Esophagus squamous epithelium (tissue), 5 donors: ENCODE measurements around the gene DLG2. TPM values are rescaled to one million over a fixed set of nuclear protein-coding genes. Genes with fewer than 3 reads are reported as not detected.
"Not testable (repeated sequence)": the region's sequence is repeated elsewhere in the genome, so short reads cannot be mapped to it uniquely, and the experiment has no call there.

Experiments used
- DNase-seq: peaks from one replicate; lab custom pipeline; 2025; lab: John Stamatoyannopoulos, UW
- H3K27ac ChIP-seq, 4 donors: fragments of 200-600 bp; sonication (generic); one replicate each; pipeline ENCODE4 v1.5.1; 2016 to 2019; ENCODE audit warnings: mild to moderate bottlenecking in 1 of 4
- H3K27me3 ChIP-seq, 4 donors: fragments of 200-600 bp; sonication (generic); 1 replicate in 3 of 4; 2 replicates in 1 of 4; pipeline versions ENCODE4 v1.5.1 to v1.6.0; 2017 to 2021; ENCODE audit warnings: antibody characterized with exemption in 1 of 4
- H3K36me3 ChIP-seq, 3 donors: fragments of 200-600 bp; sonication (generic); one replicate each; pipeline ENCODE4 v1.5.1; 2016 to 2019
- H3K4me1 ChIP-seq, 3 donors: fragments of 200-600 bp; sonication (generic); one replicate each; pipeline ENCODE4 v1.5.1; 2017 to 2019
- H3K4me3 ChIP-seq, 4 donors: fragments of 200-600 bp; sonication (generic); 1 replicate in 3 of 4; 2 replicates in 1 of 4; pipeline ENCODE4 v1.5.1; 2016 to 2019; ENCODE audit warnings: mild to moderate bottlenecking in 2 of 4, moderate library complexity in 1 of 4
- H3K9me3 ChIP-seq, 3 donors: fragments of 200-600 bp; sonication (generic); one replicate each; pipeline ENCODE4 v1.5.1; 2016 to 2019
- POLR2A ChIP-seq, 4 donors: fragments of 450-650 bp; IDR thresholded peaks; one replicate each; pipeline ENCODE4 v1.6.1; 2017; ENCODE audit warnings: antibody characterized with exemption in 4 of 4, mild to moderate bottlenecking in 4 of 4, moderate library complexity in 3 of 4
- WGBS, 2 donors: methylation state at CpG; one replicate each; pipeline ENCODE4 v1.1.5; 2018; 5-methylcytosine and 5-hydroxymethylcytosine counted together
- intact Hi-C: fragments of 100-400 bp; cut with DNase I; formaldehyde crosslinking; loops from one replicate; pipeline ENCODE4 v1.15.0; 2022
- total RNA-seq, 4 donors: library from RNA; depleted of rRNA; stranded (reverse); fragments of >200 nt; gene quantifications; one replicate each; pipeline ENCODE4 v1.1.0, GENCODE V29; 2016
- TF ChIP-seq, protein P1 (sequence below), 6 experiments: fragments of 450-650 bp in 4 of 6; fragments of 200-600 bp in 2 of 6; sonication (generic) in 2 of 6; IDR thresholded peaks; one replicate each; pipeline ENCODE4 v1.5.1; 2016 to 2019; ENCODE audit warnings: antibody characterized with exemption in 6 of 6, mild to moderate bottlenecking in 4 of 6, moderate library complexity in 4 of 6
- donor health status: DM: yes; HTN: yes; CAD: no.

DLG2 gene
- total RNA-seq, 4 donors from 2014 or later = 2.9 to 27.7 (median 12.6) TPM

DNA sequence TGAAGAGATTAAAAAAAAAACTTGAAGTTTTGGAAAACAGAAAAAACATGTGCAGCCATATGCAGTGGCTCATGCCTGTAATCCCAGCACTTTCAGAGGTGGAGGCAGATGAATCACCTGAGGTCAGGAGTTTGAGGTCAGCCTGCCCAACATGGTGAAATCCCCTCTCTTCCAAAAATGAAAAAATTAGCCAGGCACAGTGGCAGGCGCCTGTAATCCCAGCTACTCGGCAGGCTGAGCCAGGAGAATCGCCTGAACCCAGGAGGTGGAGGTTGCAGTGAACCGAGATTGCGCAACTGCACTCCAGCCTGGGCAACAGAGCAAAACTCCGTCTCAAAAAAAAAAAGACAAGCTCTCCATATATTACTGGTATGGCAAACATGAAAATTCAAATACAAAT lies 7.6 kb downstream of the DLG2 start:
- no peaks in the 10 kb centered on the region for H3K4me1 ChIP-seq
- DNase-seq = no peak
- no peak overlapping the region for H3K27ac ChIP-seq
- H3K4me3 ChIP-seq = no peak overlapping the region
- 68 to 86% methylated on average over 6 of the region's 6 CpGs for WGBS, 2 donors
- TF ChIP-seq, protein P1, sequence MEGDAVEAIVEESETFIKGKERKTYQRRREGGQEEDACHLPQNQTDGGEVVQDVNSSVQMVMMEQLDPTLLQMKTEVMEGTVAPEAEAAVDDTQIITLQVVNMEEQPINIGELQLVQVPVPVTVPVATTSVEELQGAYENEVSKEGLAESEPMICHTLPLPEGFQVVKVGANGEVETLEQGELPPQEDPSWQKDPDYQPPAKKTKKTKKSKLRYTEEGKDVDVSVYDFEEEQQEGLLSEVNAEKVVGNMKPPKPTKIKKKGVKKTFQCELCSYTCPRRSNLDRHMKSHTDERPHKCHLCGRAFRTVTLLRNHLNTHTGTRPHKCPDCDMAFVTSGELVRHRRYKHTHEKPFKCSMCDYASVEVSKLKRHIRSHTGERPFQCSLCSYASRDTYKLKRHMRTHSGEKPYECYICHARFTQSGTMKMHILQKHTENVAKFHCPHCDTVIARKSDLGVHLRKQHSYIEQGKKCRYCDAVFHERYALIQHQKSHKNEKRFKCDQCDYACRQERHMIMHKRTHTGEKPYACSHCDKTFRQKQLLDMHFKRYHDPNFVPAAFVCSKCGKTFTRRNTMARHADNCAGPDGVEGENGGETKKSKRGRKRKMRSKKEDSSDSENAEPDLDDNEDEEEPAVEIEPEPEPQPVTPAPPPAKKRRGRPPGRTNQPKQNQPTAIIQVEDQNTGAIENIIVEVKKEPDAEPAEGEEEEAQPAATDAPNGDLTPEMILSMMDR (IDR thresholded peaks at IDR 0.05) = no peak
- no peak for TF ChIP-seq POLR2A (IDR thresholded peaks at IDR 0.05)
- H3K27me3 ChIP-seq = no peaks in the 10 kb centered on the region
- H3K36me3 ChIP-seq = no peaks in the 10 kb centered on the region
- intact Hi-C loops = no loop called here
- H3K9me3 ChIP-seq = no peaks in the 10 kb centered on the region

DNA sequence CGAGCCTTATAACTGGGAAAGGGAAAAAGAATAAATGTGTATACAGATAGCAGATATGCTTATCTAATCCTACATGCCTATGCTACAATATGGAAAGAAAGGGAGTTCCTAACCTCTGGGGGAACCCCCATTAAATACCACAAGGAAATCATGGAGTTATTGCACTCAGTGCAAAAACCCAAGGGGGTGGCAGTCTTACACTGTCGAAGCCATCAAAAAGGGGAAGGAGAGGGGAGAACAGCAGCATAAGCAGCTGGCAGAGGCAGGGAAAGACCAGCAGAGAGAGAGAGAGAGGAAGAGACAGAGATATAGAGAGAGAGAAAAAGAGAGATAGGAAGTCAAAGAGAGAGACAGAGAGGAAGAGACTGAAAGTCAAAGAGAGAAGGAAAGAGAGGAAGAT lies 15.5 kb downstream of the DLG2 start:
- WGBS, 2 donors = 74 to 88% methylated on average over 2 of the region's 2 CpGs
- H3K27me3 ChIP-seq, H3K4me3 ChIP-seq, H3K36me3 ChIP-seq, H3K27ac ChIP-seq, intact Hi-C loops, H3K9me3 ChIP-seq, H3K4me1 ChIP-seq, DNase-seq: not testable (repeated sequence)

DNA sequence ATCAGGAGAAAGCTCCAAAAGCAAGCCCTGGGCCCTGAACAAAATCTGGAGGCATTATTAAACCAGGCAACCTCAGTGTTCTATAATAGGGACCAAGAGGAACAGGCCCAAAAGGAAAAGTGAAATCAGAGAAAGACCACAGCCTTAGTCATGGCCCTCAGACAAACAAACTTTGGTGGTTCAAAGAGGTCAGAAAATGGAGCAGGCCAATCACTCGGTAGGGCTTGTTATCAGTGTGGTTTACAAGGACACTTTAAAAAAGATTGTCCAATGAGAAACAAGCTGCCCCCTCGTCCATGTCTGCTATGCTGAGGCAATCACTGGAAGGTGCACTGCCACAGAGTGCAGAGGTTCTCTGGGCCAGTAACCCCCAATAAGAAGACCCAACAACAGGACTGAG lies 17.9 kb downstream of the DLG2 start:
- H3K27ac ChIP-seq, H3K4me1 ChIP-seq, intact Hi-C loops, DNase-seq, H3K36me3 ChIP-seq, H3K4me3 ChIP-seq, H3K27me3 ChIP-seq, H3K9me3 ChIP-seq: not testable (repeated sequence)
- 83 to 88% methylated on average over 2 of the region's 2 CpGs for WGBS, 2 donors

DNA sequence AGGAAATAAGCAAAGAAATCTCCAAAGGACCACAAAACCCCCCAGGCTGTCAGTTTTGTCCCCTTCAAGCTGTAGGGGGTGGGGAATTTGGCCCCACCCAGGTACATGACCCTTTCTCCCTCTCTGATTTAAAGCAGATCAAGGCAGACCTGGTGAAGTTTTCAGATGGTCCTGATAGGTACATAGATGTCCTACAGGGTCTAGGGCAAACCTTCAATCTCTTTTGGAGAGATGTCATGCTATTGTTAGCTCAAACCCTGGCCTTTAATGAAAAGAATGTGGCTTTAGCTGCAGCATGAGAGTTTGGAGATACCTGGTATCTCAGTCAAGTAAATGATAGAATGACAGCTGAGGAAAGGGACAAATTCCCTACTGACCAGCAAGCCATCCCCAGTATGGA lies 18.5 kb downstream of the DLG2 start:
- H3K36me3 ChIP-seq, H3K4me3 ChIP-seq, DNase-seq, H3K27me3 ChIP-seq, H3K4me1 ChIP-seq, H3K9me3 ChIP-seq, intact Hi-C loops, H3K27ac ChIP-seq: not testable (repeated sequence)

DNA sequence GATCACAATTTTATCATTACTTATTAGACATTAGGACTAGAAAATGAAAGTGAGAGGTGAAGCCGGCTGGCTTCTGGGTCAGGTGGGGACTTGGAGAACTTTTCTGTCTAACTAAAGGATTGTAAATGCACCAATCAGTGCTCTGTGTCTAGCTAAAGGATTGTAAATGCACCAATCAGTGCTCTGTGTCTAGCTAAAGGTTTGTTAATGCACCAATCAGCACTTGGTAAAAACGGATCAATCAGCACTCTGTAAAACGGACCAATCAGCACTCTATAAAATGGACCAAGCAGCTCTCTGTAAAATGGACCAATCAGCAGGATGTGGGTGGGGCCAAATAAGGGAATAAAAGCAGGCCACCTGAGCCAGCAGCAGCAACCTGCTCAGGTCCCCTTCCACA lies 20.9 kb downstream of the DLG2 start:
- H3K9me3 ChIP-seq, H3K4me3 ChIP-seq, H3K27me3 ChIP-seq, H3K4me1 ChIP-seq, H3K27ac ChIP-seq, H3K36me3 ChIP-seq, DNase-seq, intact Hi-C loops: not testable (repeated sequence)
- WGBS, 2 donors = 83 to 85% methylated on average over 3 of the region's 3 CpGs

DNA sequence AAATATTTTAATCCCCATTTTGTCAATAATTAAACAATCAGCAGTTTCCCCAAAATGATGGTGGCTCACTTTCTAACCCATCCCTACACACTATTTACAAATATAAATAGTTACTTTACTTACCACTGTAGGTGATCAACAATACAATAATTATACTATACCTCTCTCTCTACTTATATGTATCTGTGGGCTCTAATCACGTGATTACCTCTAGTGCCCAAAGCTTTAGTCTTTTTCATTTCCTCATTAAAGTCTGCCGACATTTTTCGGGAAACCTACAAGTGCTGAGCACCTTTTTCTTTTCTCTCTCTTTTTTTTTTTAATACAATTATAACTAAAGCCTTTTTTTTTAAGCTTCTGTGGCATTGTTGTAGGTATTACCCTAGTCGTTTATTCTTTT lies 23.9 kb downstream of the DLG2 start:
- Histone ChIP-seq H3K27me3 (no peaks in the 10 kb centered on the region), H3K9me3 (no peaks in the 10 kb centered on the region), H3K36me3 (no peaks in the 10 kb centered on the region), H3K4me3 (no peak overlapping the region), H3K4me1 (no peaks in the 10 kb centered on the region), H3K27ac (no peak overlapping the region)
- no peak for DNase-seq
- TF ChIP-seq, protein P1 (IDR thresholded peaks at IDR 0.05) = no peak
- TF ChIP-seq POLR2A (IDR thresholded peaks at IDR 0.05) = no peak
- intact Hi-C loops = no loop called here
- WGBS, 2 donors = 81% methylated on average over 3 to 4 of the region's 4 CpGs

DNA sequence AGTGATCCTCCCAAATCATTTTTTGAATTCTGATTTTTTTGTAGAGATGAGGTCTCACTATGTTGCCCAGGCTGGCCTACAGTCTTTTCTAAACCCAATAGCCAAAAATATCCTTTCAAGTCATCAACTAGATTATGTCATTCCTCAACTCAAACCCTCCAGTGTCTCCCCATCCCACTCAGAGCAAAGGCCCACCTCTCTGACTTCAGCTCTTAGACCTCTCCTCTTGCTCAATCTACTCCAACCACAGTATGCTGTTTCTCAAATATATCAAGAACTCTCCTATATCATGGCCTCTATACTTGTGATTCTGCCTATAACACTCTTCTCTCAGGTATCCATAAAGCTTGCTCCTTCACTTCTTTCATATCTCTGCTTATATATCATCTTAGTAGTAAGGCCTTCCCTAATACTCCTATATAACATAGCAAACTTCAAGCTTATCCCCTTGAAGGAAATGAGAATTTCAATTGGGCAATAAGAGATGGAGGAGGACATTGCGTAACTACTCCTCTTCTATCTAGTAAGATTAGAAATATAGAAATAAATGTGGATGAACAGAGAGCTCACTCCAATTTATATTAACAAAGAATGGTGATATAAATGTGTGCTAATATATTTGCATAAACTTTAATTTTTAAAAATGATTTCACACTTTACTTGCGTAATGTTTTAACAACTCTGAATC lies 24.5 kb downstream of the DLG2 start:
- no peak for DNase-seq
- 96% methylated on average over 2 of the region's 2 CpGs for WGBS, 2 donors
- Histone ChIP-seq H3K27me3 (no peaks in the 10 kb centered on the region), H3K36me3 (no peaks in the 10 kb centered on the region), H3K9me3 (no peaks in the 10 kb centered on the region), H3K4me3 (no peak overlapping the region), H3K27ac (no peak overlapping the region), H3K4me1 (no peaks in the 10 kb centered on the region)
- TF ChIP-seq, protein P1 (IDR thresholded peaks at IDR 0.05) = no peak
- TF ChIP-seq POLR2A (IDR thresholded peaks at IDR 0.05) = no peak
- intact Hi-C loops = no loop called here
